Duodenal mucosa (tissue), 2 donors: Measurements from ENCODE around the gene PIK3C2A.

Experiments
- H3K27ac ChIP-seq: one replicate; pipeline ENCODE4 v1.7.0; 2013; ENCODE audit warnings: low read depth, low read length
- H3K27me3 ChIP-seq, 2 donors: one replicate each; pipeline ENCODE4 v1.7.0; 2013; ENCODE audit warnings: low read length in 2 of 2, control low read depth in 1 of 2; ENCODE audit not compliant: insufficient read depth in 2 of 2, control insufficient read depth in 1 of 2
- H3K36me3 ChIP-seq, 2 donors: one replicate each; pipeline ENCODE4 v1.7.0; 2013; ENCODE audit warnings: low read length in 2 of 2, control low read depth in 1 of 2; ENCODE audit not compliant: insufficient read depth in 2 of 2, control insufficient read depth in 1 of 2
- H3K4me1 ChIP-seq, 2 donors: one replicate each; pipeline ENCODE4 v1.7.0; 2013; ENCODE audit warnings: low read length in 2 of 2, control low read depth in 1 of 2; ENCODE audit not compliant: insufficient read depth in 2 of 2, control insufficient read depth in 1 of 2
- H3K4me3 ChIP-seq, 2 donors: one replicate each; pipeline ENCODE4 v1.7.0; 2013; ENCODE audit warnings: low read length in 2 of 2, low read depth in 1 of 2
- H3K9ac ChIP-seq, 2 donors: one replicate each; pipeline ENCODE4 v1.7.0; 2013; ENCODE audit warnings: low read length in 2 of 2, low read depth in 1 of 2
- H3K9me3 ChIP-seq, 2 donors: one replicate each; pipeline ENCODE4 v1.7.0; 2013; ENCODE audit warnings: low read length in 2 of 2, control low read depth in 1 of 2; ENCODE audit not compliant: control insufficient read depth in 1 of 2

PIK3C2A gene

GRCh38 chr11:17179970-17180369 is 27.8 kb downstream of the PIK3C2A start:
- Histone ChIP-seq H3K4me3 (no peak overlapping the region), H3K9ac (no peak overlapping the region), H3K4me1 (no peaks in the 10 kb centered on the region), H3K27me3 (no peaks in the 10 kb centered on the region), H3K27ac (no peak overlapping the region), H3K9me3 (no peaks in the 10 kb centered on the region), H3K36me3 (no peaks in the 10 kb centered on the region)

- H3K4me3 ChIP-seq: no peak overlapping the region
- no peak overlapping the region for H3K27ac ChIP-seq
- H3K4me1 ChIP-seq: no peaks in the 10 kb centered on the region
- H3K9ac ChIP-seq: no peak overlapping the region
- peaks cover 0 to 9% of the 10 kb centered on the region in 2 donors for H3K36me3 ChIP-seq
- H3K27me3 ChIP-seq: no peaks in the 10 kb centered on the region
- H3K9me3 ChIP-seq: no peaks in the 10 kb centered on the region
Observed at GRCh38 chr11:17173332-17173731, 34.5 kb downstream of the PIK3C2A start.

GRCh38 chr11:17171916-17172315 is 35.9 kb downstream of the PIK3C2A start:
- Histone ChIP-seq H3K9me3 (no peaks in the 10 kb centered on the region), H3K36me3 (peaks cover 0 to 9% of the 10 kb centered on the region in 2 donors), H3K4me3 (no peak overlapping the region), H3K27ac (no peak overlapping the region), H3K4me1 (no peaks in the 10 kb centered on the region), H3K27me3 (no peaks in the 10 kb centered on the region), H3K9ac (no peak overlapping the region)

- H3K36me3 ChIP-seq: peaks cover 0 to 9% of the 10 kb centered on the region in 2 donors
- H3K27ac ChIP-seq: no peak overlapping the region
- H3K9ac ChIP-seq: no peak overlapping the region
- no peaks in the 10 kb centered on the region for H3K4me1 ChIP-seq
- no peaks in the 10 kb centered on the region for H3K9me3 ChIP-seq
- no peaks in the 10 kb centered on the region for H3K27me3 ChIP-seq
- H3K4me3 ChIP-seq: no peak overlapping the region
Observed at GRCh38 chr11:17171343-17171742, 36.4 kb downstream of the PIK3C2A start.

GRCh38 chr11:17169876-17170275 is 37.9 kb downstream of the PIK3C2A start:
- Histone ChIP-seq H3K36me3 (peaks cover 0 to 9% of the 10 kb centered on the region in 2 donors), H3K27me3 (no peaks in the 10 kb centered on the region), H3K9ac (no peak overlapping the region), H3K9me3 (no peaks in the 10 kb centered on the region), H3K4me1 (peaks cover 5 to 7% of the 10 kb centered on the region in 2 donors), H3K4me3 (no peak overlapping the region), H3K27ac (no peak overlapping the region)

- Histone ChIP-seq H3K27ac (no peak overlapping the region), H3K9me3 (no peaks in the 10 kb centered on the region), H3K9ac (no peak overlapping the region), H3K4me3 (peak overlapping the region in 1 of 2 donors; percentile 6), H3K27me3 (no peaks in the 10 kb centered on the region), H3K4me1 (peaks cover 14 to 16% of the 10 kb centered on the region in 2 donors), H3K36me3 (peaks cover 0 to 9% of the 10 kb centered on the region in 2 donors)
Observed at GRCh38 chr11:17165247-17165890, 42.4 kb downstream of the PIK3C2A start.

GRCh38 chr11:17164361-17165246 is 43.2 kb downstream of the PIK3C2A start:
- peaks cover 14 to 16% of the 10 kb centered on the region in 2 donors for H3K4me1 ChIP-seq
- H3K9ac ChIP-seq: no peak overlapping the region
- no peaks in the 10 kb centered on the region for H3K9me3 ChIP-seq
- H3K36me3 ChIP-seq: peaks cover 0 to 9% of the 10 kb centered on the region in 2 donors
- H3K27me3 ChIP-seq: no peaks in the 10 kb centered on the region
- peak overlapping the region in 1 of 2 donors; percentile 6 for H3K4me3 ChIP-seq
- H3K27ac ChIP-seq: no peak overlapping the region

- H3K27me3 ChIP-seq: no peaks in the 10 kb centered on the region
- H3K9ac ChIP-seq: no peak overlapping the region
- peaks cover 0 to 4% of the 10 kb centered on the region in 2 donors for H3K36me3 ChIP-seq
- H3K4me1 ChIP-seq: peaks cover 14 to 16% of the 10 kb centered on the region in 2 donors
- no peak overlapping the region for H3K4me3 ChIP-seq
- H3K27ac ChIP-seq: no peak overlapping the region
- no peaks in the 10 kb centered on the region for H3K9me3 ChIP-seq
Observed at GRCh38 chr11:17163736-17164135, 44.0 kb downstream of the PIK3C2A start.

GRCh38 chr11:17163291-17163690 is 44.5 kb downstream of the PIK3C2A start:
- no peaks in the 10 kb centered on the region for H3K9me3 ChIP-seq
- no peaks in the 10 kb centered on the region for H3K27me3 ChIP-seq
- no peak overlapping the region for H3K9ac ChIP-seq
- no peaks in the 10 kb centered on the region for H3K36me3 ChIP-seq
- H3K4me3 ChIP-seq: no peak overlapping the region
- H3K4me1 ChIP-seq: peaks cover 14 to 16% of the 10 kb centered on the region in 2 donors
- H3K27ac ChIP-seq: no peak overlapping the region

GRCh38 chr11:17162376-17162775 is 45.4 kb downstream of the PIK3C2A start:
- Histone ChIP-seq H3K9ac (no peak overlapping the region), H3K4me3 (no peak overlapping the region), H3K27me3 (no peaks in the 10 kb centered on the region), H3K9me3 (no peaks in the 10 kb centered on the region), H3K36me3 (no peaks in the 10 kb centered on the region), H3K27ac (no peak overlapping the region), H3K4me1 (peaks cover 14 to 16% of the 10 kb centered on the region in 2 donors)
